Ureter (tissue), 1 donor: ENCODE measurements around the gene ZFYVE26. TPM values are rescaled to one million over a fixed set of nuclear protein-coding genes. Genes with fewer than 3 reads are reported as not detected.

Source experiments
- DNase-seq: peaks from one replicate; pipeline ENCODE4 v3.0.0-alpha.2; 2020; ENCODE audit warnings: low spot score
- total RNA-seq: library from RNA; stranded (reverse); gene quantifications from one replicate; pipeline ENCODE4 v1.2.4, GENCODE V29; 2023
- donor health status: DM: yes; HTN: yes; CAD: no.

ZFYVE26 gene
- total RNA-seq, 1 donor from 2014 or later = 33.7 TPM

- no peak for DNase-seq
Measured at GRCh38 chr14:67815573-67816225, 691 bp downstream of the ZFYVE26 start.

DNA sequence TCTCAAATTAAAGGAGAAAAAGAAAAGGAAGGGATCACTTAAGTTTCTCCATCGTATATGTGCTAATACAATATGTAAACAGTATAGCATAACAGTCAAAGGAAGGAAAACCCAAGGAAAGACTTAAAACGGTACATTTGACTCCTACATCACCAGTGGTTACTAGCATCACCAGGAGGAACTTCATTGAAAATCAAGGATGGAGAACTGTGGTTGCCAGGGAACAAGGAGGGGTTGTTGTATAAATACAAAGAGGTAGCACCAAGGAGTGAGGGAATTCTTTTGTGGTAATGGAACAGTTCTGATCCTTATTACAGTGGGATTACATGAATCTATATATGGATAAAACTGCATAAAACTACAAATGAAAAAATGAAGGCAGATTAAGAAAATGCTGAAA is 1.6 kb downstream of the ZFYVE26 start:
- DNase-seq = no peak

GRCh38 chr14:67806246-67806645 is 10.1 kb downstream of the ZFYVE26 start:
- no peak for DNase-seq

DNA sequence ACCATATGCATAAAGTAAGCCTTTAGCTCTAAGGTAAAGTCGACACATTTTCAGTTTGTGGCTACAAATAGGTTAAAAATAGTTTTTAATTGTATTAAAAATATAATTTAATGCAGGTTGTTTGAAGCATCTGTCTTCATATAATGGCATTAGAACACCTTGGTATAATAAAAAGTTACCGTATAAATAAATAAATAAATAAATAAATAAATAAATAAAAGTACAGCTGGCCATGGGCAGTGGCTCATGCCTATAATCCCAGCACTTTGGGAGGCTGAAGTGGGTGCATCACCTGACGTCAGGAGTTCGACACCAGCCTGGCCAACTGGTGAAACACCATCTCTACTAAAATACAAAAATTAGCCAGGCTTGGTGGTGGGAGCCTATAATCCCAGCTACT is 15.6 kb downstream of the ZFYVE26 start:
- DNase-seq = no peak

DNA sequence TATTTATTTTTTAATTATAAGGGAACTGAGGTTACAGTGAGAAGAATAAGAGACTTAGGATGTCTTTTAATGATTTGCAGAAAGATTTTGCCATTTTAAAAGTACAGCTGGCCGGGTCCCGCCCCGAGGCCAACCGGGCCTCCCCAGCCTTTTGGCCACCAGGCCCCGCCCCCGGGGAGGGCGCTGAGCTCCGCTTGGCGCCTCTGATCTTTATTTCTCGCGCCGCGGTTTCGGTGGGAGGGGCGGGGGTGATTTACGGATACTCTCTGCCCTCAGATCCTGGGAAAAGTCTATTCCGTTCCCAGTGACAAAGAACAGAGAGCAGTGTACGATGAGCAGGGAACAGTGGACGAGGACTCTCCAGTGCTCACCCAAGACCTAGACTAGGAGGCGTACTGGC is 17.7 kb downstream of the ZFYVE26 start:
- DNase-seq = no peak

GRCh38 chr14:67787673-67788072 is 28.7 kb downstream of the ZFYVE26 start:
- no peak for DNase-seq

DNA sequence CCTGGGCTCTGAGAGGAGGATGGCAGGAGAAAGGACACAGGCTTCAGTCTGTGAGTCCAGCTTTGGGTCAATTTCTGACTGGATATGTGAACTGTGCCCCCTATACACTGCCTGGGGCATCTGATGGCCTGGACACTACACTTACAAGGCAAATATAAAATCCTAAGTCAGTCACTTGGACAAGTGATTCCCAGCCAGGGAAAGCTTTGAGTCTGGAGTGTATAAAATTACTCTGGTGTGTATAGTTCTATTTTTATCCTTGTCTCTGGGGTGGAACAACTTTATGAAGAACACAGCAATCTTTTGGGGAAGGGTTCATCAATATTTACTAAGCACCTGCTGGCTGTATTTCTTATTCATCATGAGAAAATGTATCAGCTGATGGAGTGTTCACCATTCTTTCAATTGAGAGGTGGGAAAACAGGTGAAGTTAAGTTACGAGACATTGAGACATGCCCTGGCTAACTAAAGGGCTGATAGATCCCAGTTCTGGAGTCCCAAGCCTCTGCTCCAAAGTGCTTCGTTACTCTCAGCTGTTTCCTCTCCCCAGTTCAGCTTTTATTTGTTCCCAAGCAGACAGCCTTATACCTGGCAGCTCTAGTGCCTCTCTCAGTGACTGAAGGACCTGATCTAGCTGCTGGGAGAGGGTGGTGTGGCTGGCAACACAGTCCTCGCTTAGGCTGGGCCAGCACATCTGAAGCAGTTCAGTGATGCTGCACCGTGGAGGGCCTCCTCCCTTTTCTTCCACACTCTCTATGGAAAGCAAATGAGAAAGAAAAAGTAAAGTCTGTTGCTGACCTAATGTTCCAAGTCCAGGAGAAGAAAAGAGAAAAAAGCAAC is 30.9 kb downstream of the ZFYVE26 start:
- no peak for DNase-seq

- no peak for DNase-seq
Measured at GRCh38 chr14:67784244-67784823, 32.1 kb downstream of the ZFYVE26 start.

DNA sequence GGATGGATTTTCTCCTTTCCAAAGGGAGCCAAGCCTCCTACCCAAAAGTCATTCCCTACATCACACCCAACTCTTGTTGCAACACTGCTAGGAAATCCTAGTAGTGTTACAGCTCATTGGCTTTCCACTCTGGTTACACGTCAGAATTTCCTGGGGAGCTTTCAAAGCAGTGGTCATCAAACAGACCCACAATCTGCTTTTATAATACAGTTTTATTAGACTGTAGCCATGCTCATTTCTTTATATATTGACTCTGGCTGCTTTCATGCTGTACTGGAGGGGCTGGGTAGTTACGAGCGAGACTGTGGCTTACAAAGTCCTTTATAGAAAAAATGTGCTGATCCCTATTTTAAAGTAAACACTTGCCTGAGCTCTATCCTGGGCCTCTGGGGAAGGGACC is 34.3 kb downstream of the ZFYVE26 start:
- DNase-seq = no peak

GRCh38 chr14:67778792-67779191 is 37.6 kb downstream of the ZFYVE26 start:
- DNase-seq = no peak

DNA sequence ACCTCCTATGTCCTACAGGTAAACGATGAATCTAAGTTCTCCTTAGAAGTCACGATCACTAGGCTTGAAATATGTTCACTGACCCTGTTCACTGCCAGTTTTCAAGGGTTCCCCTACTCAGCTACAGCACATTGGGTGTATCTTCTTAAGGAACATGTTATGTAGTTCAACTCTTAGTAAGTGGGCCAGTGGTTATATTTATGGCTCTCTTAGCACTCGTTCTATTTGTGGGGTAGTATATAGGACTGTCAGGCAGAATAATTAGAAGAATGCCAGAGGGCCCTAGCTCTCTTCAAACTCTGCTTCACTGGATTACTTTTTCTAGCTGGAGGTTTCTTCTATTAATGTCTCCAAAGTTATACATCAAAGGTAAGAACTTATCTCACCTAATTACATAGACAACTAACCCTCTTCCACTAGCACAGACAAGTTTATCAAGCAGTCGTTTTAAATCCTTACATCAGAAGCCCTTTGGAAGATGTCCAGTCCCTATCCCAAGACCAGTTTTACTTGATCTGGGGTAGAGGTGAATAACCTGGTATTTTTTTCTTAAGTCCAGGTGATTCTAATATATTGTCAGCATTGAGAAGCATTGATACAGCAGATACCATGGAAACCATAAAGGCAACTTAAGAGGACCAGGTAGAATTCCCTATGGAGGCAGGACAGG is 39.6 kb downstream of the ZFYVE26 start:
- DNase-seq = no peak

GRCh38 chr14:67773844-67774377 is 42.5 kb downstream of the ZFYVE26 start:
- DNase-seq = no peak

GRCh38 chr14:67768219-67768618 is 48.2 kb downstream of the ZFYVE26 start:
- no peak for DNase-seq

DNA sequence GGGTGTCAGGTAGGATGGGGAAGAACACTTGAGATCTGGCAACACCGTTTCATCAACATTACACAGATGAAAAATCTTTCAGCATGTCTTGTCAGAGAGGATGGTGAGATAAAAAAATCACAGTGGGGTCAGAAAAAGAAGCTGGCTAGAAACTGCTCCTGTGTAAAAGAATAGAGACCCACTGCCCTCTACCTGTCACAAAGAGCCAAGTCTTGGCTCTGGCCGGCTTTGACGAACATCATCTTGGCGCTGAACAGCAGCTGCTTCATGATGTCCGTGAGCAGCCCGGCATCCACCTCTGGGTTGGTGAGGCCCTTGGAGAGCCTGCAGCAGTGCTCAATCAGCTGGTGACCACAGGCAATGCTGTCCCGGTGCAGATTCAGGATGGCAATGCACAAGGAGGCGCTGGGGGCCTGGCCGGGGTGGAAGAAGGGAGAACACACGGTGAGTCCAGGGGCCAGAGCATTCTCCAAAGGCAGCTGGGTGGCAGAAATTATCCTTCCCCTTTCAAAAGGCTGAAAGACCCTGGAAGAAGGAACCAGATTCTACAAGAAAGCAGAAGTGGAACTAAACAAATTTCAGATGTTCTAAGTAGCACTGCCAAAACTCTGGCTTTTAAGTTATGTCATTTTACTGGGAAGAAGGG is 50.2 kb downstream of the ZFYVE26 start:
- DNase-seq = no peak

DNA sequence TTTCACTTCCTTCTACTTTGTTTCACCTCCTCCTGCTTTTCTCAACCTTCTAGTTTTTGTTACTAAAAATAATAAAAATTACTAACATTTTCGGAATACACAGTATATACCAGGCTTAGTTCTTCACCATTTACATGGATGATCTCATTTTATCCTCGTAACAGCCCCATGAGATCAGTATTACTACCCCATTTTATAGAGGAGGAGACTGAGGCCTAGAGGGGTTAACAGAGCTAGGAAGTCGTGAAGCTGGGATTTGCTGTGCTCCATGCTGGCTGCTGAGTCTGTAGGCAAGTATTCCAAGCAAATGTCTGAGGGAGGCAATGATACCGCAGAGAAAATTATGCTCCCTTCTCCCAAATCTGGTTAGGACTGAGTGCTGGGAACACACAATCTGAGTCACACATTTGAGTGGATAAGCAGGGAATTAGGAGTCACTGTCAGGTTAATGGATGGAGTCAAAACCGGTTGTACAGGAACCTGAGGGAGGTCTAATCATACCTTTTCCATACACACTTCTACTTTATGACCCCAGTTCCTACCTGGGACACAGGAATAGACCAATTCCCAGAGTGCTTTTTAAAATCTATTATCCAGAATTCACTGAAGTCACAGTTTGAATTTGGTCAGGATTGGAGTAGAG is 51.1 kb downstream of the ZFYVE26 start:
- DNase-seq = no peak

- DNase-seq = no peak
Measured at GRCh38 chr14:67764496-67764895, 51.9 kb downstream of the ZFYVE26 start.

DNA sequence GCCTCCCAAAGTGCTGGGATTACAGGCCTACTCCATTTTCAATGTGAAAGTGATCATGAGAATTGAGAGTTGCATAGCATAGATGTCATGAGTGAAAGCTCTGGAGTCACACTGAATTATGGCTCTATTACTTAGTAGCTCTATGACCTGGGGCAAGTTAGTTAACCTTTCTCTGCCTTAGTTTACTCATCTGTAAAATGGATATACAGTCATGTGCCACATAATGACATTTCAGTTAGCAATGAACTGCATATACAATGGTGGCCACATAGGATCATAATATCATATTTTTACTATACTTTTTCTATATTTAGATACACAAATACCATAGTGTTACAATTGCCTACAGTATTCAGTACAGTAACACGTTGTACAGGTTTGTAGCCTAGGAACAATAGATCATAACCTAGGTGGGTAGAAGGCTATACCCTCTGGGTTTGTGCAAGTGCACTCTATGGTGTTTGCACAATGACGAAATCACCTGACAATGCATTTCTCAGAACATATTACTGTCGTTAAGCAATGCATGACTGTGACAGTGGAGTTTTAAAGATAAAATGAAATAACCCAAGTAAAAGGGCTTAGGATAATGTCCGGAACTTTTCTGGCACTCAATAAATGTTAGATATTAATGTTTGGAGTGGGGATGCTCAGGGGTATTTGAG is 53.1 kb downstream of the ZFYVE26 start:
- no peak for DNase-seq

- DNase-seq = no peak
Measured at GRCh38 chr14:67762051-67762450, 54.3 kb downstream of the ZFYVE26 start.

- DNase-seq = no peak
Measured at GRCh38 chr14:67759916-67760315, 56.5 kb downstream of the ZFYVE26 start.

GRCh38 chr14:67757175-67757574 is 59.2 kb downstream of the ZFYVE26 start:
- no peak for DNase-seq

- DNase-seq = no peak
Measured at GRCh38 chr14:67756496-67756895, 59.9 kb downstream of the ZFYVE26 start.
